GM23338 (cell line): ENCODE data around the gene TCF7L1. TPM values are rescaled to one million over a fixed set of nuclear protein-coding genes. Genes with fewer than 3 reads are reported as not detected.

Experiments used
- ATAC-seq: fragments of 200-7000 bp; cut with Tn5 transposase; 3 replicates; pipeline ENCODE4 v1.9.1; 2020
- DNase-seq: peaks from one replicate; pipeline ENCODE4 v3.0.0-alpha.2; 2015; ENCODE audit warnings: low spot score
- H2AFZ ChIP-seq: fragments of 200-600 bp; sonication (generic); 2 replicates; pipeline ENCODE4 v1.8.0; 2016; ENCODE audit warnings: antibody characterized with exemption, mild to moderate bottlenecking, moderate library complexity
- H3F3A ChIP-seq: fragments of 200-600 bp; sonication (generic); replicated peaks from 2 replicates; pipeline ENCODE4 v1.8.0; 2017; ENCODE audit warnings: antibody characterized with exemption, mixed run types, low read depth
- H3K27ac ChIP-seq: fragments of 200-600 bp; sonication (generic); 2 replicates; pipeline ENCODE4 v1.6.1; 2016; ENCODE audit warnings: low read depth
- H3K27me3 ChIP-seq: fragments of 200-600 bp; sonication (generic); 2 replicates; pipeline ENCODE4 v1.8.0; 2016; ENCODE audit warnings: mild to moderate bottlenecking, mixed run types, moderate library complexity; ENCODE audit not compliant: insufficient read depth
- H3K36me3 ChIP-seq: fragments of 200-600 bp; sonication (generic); 2 replicates; pipeline ENCODE4 v1.8.0; 2016; ENCODE audit warnings: mild to moderate bottlenecking; ENCODE audit not compliant: insufficient read depth
- H3K4me1 ChIP-seq: fragments of 200-600 bp; sonication (generic); 2 replicates; pipeline ENCODE4 v1.8.0; 2016; ENCODE audit warnings: mild to moderate bottlenecking, moderate library complexity; ENCODE audit not compliant: insufficient read depth
- H3K4me2 ChIP-seq: fragments of 200-600 bp; sonication (generic); 2 replicates; pipeline ENCODE4 v1.7.1; 2017; ENCODE audit warnings: mixed run types
- H3K4me3 ChIP-seq: fragments of 200-600 bp; sonication (generic); 2 replicates; pipeline ENCODE4 v1.6.1; 2016; ENCODE audit warnings: mixed run types
- H3K79me2 ChIP-seq: fragments of 200-600 bp; sonication (generic); replicated peaks from 2 replicates; pipeline ENCODE4 v1.8.0; 2017; ENCODE audit warnings: mild to moderate bottlenecking; ENCODE audit not compliant: insufficient read depth
- H3K9me2 ChIP-seq: fragments of 200-600 bp; sonication (generic); 2 replicates; pipeline ENCODE4 v1.8.0; 2017; ENCODE audit not compliant: insufficient read depth
- H4K20me1 ChIP-seq: fragments of 200-600 bp; sonication (generic); replicated peaks from 2 replicates; pipeline ENCODE4 v1.8.0; 2017; ENCODE audit warnings: mild to moderate bottlenecking; ENCODE audit not compliant: insufficient read depth
- H3K27ac Mint-ChIP-seq: 2 replicates; pipeline ENCODE4 v1.8.0; 2020; ENCODE audit warnings: inconsistent platforms, mild to moderate bottlenecking, moderate library complexity, mixed read lengths
- H3K27me3 Mint-ChIP-seq: 3 replicates; pipeline ENCODE4 v1.8.0; 2022; ENCODE audit warnings: low read depth, mild to moderate bottlenecking, moderate library complexity, mixed read lengths, inconsistent platforms; ENCODE audit not compliant: insufficient read depth, poor library complexity
- H3K36me3 Mint-ChIP-seq: 3 replicates; pipeline ENCODE4 v1.8.0; 2021; ENCODE audit warnings: low read depth, mild to moderate bottlenecking, inconsistent platforms, moderate library complexity, mixed read lengths
- H3K4me1 Mint-ChIP-seq: 3 replicates; pipeline ENCODE4 v1.8.0; 2020; ENCODE audit warnings: mild to moderate bottlenecking, inconsistent platforms, mixed read lengths
- H3K4me3 Mint-ChIP-seq: 3 replicates; pipeline ENCODE4 v1.8.0; 2021; ENCODE audit warnings: moderate library complexity, mild to moderate bottlenecking, inconsistent platforms, mixed read lengths
- H3K9me3 Mint-ChIP-seq: 3 replicates; pipeline ENCODE4 v1.8.0; 2020; ENCODE audit warnings: moderate library complexity, mild to moderate bottlenecking, inconsistent platforms, mixed read lengths
- CTCF ChIP-seq, 2 experiments: fragments of 200-600 bp in 1 of 2; sonication (generic) in 1 of 2; conservative IDR thresholded peaks; 2 replicates each; pipeline versions ENCODE4 v1.5.1 to v1.6.1; 2016 to 2017; ENCODE audit warnings: antibody characterized with exemption in 2 of 2, low read depth in 2 of 2, mild to moderate bottlenecking in 2 of 2, moderate library complexity in 1 of 2
- EZH2 ChIP-seq: fragments of 200-600 bp; sonication (generic); IDR thresholded peaks from one replicate; pipeline ENCODE4 v1.8.0; 2017; ENCODE audit warnings: antibody characterized with exemption, mild to moderate bottlenecking, low read depth; ENCODE audit not compliant: unreplicated experiment
- JUNB ChIP-seq: IDR thresholded peaks from one replicate; pipeline ENCODE4 v1.6.1; 2016; ENCODE audit warnings: antibody characterized with exemption; ENCODE audit not compliant: unreplicated experiment
- POLR2AphosphoS5 ChIP-seq: IDR thresholded peaks from 2 replicates; pipeline ENCODE4 v1.6.1; 2016; ENCODE audit warnings: antibody characterized with exemption, low read depth
- REST ChIP-seq: IDR thresholded peaks from one replicate; pipeline ENCODE4 v1.6.1; 2018; ENCODE audit warnings: antibody characterized with exemption; ENCODE audit not compliant: unreplicated experiment
- ZNF114 ChIP-seq: fragments of 250-450 bp; sonication (Bioruptor Pico); IDR thresholded peaks from 2 replicates; pipeline ENCODE4 v1.5.0; 2020; ENCODE audit warnings: mild to moderate bottlenecking, moderate library complexity
- ZNF462 ChIP-seq: fragments of 250-450 bp; sonication (Bioruptor Pico); IDR thresholded peaks from 2 replicates; pipeline ENCODE4 v1.5.0; 2020; ENCODE audit warnings: mild to moderate bottlenecking, moderate library complexity
- polyA plus RNA-seq: library from polyadenylated mRNA; unstranded; fragments of >200 nt; fragmentation: Nextera tagmentation; extraction: Ambion mirVana; gene quantifications from 2 replicates; pipeline ENCODE4 v1.2.1, GENCODE V29; 2016
- total RNA-seq: library from RNA; depleted of rRNA; stranded (reverse); fragments of >200 nt; shearing (Covaris generic); gene quantifications from 2 replicates; pipeline ENCODE4 v1.2.3, GENCODE V29; 2014

Gene TCF7L1
- total and polyA plus RNA-seq, 2 experiments from 2014 or later, result 47.3 to 101 TPM

GRCh38 chr2:85251070-85251616, 118.0 kb downstream of the TCF7L1 start (continued):
- TF ChIP-seq ZNF462, result no peak

- peaks cover 10% of the 10 kb centered on the region; the same call in 1 of the 3 replicates for H3K36me3 Mint-ChIP-seq
- Histone ChIP-seq H3K79me2 (peaks cover 89% of the 10 kb centered on the region), H3K27me3 (no peaks in the 10 kb centered on the region), H3K27ac (peak overlapping the region; percentile 94), H3K4me2 (peak overlapping the region; percentile 78), H4K20me1 (peaks cover 12% of the 10 kb centered on the region), H2AFZ (no peak overlapping the region), H3F3A (peaks cover 35% of the 10 kb centered on the region), H3K9me2 (no peaks in the 10 kb centered on the region), H3K4me3 (no peak overlapping the region), H3K4me1 (peaks cover 94% of the 10 kb centered on the region), H3K36me3 (no peaks in the 10 kb centered on the region)
- no peak overlapping the region for H3K4me3 Mint-ChIP-seq
- ATAC-seq, result no peak
- DNase-seq, result no peak
- no peaks in the 10 kb centered on the region for H3K9me3 Mint-ChIP-seq
- H3K27me3 Mint-ChIP-seq, result peaks cover 47% of the 10 kb centered on the region
- peaks cover 93% of the 10 kb centered on the region for H3K4me1 Mint-ChIP-seq
- TF ChIP-seq POLR2AphosphoS5 (no peak), CTCF (conservative IDR thresholded peaks at IDR 0.05; ENCODE audit: low read depth in 2 of 2) (no peak), EZH2 (no peak), ZNF114 (CRISPR knock-in tag) (no peak), REST (no peak), JUNB (no peak)
- H3K27ac Mint-ChIP-seq, result peak overlapping the region; percentile 100
These were observed 120.7 kb downstream of the TCF7L1 start for GRCh38 chr2:85253890-85254289.
